T-helper 2 cell treated with Interferon-gamma antibody and Interleukin-4, amounts not matched to agents 100 ng/mL and 5 ng/mL, for 36 hours (primary cell): ENCODE measurements around the gene CIDEC. TPM values are rescaled to one million over a fixed set of nuclear protein-coding genes. Genes with fewer than 3 reads are reported as not detected.
"Not testable (repeated sequence)": the region's sequence is repeated elsewhere in the genome, so short reads cannot be mapped to it uniquely, and the experiment has no call there.

ENCODE experiments used
- intact Hi-C: fragments of 100-400 bp; cut with micrococcal nuclease; formaldehyde crosslinking; loops from one replicate; pipeline ENCODE4 v1.15.1; 2023
- total RNA-seq: library from RNA; stranded (reverse); gene quantifications from 2 replicates; pipeline ENCODE4 v1.2.3, GENCODE V29; 2022

Gene CIDEC
- total RNA-seq, 1 donor from 2014 or later, result not detected

DNA sequence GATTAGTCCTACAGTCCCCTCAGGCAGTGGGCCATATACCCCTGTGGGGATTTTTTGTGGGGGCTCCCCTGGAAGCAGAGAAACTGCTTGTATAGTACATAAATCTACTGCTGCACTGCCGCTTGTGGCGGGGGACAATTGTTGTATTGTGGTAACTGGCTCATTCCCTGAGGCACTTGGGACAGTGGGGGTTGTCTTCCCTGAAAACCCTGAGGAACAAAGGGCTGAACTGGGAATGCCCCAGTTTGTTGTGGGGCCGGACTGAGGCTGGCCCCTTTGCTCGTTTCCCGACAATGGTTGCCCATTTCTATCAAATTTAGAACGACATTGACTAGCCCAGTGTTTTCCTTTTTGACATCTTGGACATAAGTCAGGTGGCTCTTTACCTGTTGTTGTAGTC lies 28.7 kb downstream of the CIDEC start:
- intact Hi-C loops, result not testable (repeated sequence)

DNA sequence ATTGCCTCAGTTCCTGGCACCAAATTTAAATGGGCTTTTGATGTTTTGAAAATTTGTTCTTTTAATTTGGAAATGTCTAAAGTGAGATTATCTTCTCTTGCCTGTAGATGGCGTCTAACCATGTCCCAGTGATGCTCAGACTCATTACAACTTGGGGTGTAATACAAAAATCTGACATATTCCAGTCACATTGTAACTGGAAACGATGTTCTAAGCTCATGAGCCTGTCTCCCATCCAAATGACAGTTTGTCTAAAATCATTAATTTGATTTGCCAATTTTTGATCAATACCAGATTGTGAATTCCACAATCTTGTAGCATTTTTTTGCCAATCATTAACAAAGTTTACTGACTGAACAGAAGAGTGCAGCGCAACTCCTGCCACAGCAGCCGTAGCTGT lies 31.2 kb downstream of the CIDEC start:
- intact Hi-C loops, result loop anchor here (10.0 kb wide), 1 partner anchor 266 kb away; the partner anchor contains the start of gene BRK1

DNA sequence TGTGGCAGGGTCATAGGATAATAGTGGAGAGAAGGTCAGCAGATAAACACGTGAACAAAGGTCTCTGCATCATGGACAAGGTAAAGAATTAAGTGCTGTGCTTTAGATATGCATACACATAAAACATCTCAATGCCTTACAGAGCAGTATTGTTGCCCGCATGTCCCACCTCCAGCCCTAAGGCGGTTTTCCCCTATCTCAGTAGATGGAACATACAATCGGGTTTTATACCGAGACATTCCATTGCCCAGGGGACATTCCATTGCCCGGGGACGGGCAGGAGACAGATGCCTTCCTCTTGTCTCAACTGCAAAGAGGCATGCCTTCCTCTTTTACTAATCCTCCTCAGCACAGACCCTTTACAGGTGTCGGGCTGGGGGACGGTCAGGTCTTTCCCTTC lies 32.2 kb downstream of the CIDEC start:
- intact Hi-C loops, result loop anchor here (10.0 kb wide), 1 partner anchor 267 kb away; the partner anchor contains the start of gene BRK1

DNA sequence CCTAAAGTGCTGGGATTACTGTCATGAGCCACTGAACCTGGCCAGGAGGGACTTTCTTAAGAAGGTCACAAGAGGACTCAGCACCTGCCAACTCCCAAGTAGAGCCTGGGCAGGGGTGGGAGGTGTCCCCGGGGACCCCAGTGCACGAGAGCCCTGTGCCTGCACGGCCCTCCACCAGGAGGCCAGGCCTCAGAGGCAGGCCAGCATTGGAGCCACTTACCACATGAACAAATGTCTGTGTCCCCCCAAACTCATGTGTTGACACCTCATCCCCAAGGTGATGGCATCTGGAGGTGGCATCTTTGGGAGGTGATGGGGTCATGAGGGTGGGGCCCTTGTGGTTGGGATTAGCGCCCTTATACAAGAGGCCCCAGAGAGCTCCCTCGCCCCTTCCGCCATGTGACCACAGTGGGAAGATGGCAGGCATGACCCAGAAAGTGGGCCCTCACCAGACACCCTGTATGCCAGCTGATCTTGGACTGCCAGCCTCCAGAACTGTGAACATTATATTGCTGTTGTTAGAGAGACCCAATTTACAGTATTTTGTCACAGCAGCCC lies 33.0 kb downstream of the CIDEC start:
- intact Hi-C loops, result loop anchor here (10.0 kb wide), 1 partner anchor 268 kb away; the partner anchor contains the start of gene BRK1

DNA sequence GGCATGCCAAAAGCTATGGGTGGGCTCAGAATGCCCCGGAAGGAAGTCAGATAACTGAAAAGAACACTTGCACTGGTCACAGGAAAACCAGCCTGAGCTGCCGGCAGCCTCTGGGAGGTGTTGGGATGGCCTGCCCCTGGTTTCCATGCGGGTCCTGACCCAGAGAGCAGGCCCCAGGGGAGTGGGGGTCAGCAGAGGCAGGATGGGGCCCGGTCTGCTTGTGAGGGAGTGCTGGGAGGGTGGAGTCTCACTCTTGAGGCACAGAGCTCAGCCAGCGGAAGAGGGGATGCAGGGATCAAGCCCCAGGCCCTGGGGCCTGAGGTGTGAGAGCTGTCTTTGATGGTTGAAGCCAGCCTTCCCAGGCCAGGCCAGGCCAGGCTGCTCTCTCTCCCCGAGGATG lies 33.8 kb downstream of the CIDEC start:
- intact Hi-C loops, result loop anchor here (10.0 kb wide), 1 partner anchor 269 kb away; the partner anchor contains the start of gene BRK1

DNA sequence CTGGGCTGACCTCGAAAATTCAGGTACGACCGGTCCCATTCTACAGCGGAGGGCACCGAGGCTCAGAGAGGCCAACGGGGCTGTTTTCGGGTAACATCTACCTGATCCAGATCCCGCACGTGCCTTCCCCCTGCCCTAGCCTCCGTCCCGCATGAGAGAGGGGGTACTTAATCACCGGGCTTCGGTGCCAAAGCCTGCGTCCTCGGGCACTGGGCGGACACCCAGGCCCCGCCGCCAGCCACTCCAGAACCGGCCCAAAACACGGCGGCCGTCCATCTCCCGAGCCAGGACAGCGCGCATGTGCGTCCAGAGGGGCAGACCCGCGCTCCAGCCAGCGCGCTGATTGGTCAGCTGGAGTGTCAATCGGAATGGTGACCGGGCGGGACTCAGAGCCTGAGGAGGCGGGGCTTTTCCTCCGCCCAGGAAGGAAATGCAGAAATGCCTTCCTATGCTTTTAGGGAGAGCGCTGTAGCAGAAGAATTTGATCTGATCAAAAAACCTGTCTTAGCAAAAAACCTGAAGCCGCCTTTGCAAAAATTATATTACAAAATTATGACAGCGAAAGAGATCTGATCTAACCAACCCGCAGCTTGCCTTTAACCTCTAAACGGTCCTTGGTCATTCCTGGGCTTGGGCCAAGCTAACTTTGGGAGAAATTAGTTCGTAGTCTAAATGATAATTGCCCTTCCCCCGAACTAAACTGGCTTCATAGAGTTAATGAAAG lies 36.2 kb downstream of the CIDEC start, which contains the start of gene RPUSD3:
Gene RPUSD3 (minus strand): TSS at position 294 of the 724 bp plus-strand sequence. CDS start 18 bp downstream, at position 276.
- intact Hi-C loops, result loop anchor here (1.0 to 10.0 kb wide), 10 partner anchors 46 to 478 kb away; partner anchors contain the start of genes BRK1, BRPF1, CRELD1 and EMC3

DNA sequence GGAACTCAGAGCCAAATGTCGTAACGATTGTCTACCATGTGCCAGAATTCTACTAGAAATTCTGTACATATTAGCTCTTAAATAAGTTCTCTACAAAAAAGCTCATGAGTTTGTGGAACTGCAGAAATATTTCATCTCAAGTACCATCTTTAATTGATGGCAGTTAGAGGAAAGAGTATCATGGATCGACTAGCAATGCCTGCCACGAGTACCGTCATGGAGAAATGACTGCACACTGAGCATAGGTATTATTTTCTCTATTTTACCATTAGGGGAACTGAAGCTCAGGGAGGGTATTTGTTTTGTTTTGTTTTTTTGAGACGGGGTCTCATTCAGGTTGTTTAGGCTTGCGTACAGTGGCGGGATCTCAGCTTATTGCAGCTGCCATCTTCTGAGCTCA lies 39.0 kb downstream of the CIDEC start:
- intact Hi-C loops, result loop anchor here (5.0 to 10.0 kb wide), 4 partner anchors 109 to 481 kb away; partner anchors contain the start of genes BRK1, BRPF1, FANCD2 and SEC13

DNA sequence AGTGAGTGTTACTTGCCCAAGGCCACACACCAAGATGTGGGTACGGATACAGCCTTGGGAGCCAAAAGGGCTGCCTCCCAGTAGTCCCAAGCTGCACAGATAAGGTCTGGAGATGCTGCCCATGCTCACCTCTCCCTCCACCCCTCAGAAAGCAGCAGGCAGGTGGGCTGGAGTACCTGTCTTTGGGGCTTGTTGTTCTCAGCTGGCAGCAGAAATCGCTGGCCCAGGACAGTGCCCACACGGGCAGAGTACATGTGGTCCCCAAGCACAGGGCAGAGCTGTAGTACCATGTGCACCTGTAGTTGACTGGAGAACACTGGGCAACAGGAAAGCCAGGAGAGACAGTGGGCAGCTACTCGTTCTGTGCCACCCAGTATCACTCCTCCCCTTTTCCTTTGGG lies 41.2 kb downstream of the CIDEC start:
- intact Hi-C loops, result no loop called here

DNA sequence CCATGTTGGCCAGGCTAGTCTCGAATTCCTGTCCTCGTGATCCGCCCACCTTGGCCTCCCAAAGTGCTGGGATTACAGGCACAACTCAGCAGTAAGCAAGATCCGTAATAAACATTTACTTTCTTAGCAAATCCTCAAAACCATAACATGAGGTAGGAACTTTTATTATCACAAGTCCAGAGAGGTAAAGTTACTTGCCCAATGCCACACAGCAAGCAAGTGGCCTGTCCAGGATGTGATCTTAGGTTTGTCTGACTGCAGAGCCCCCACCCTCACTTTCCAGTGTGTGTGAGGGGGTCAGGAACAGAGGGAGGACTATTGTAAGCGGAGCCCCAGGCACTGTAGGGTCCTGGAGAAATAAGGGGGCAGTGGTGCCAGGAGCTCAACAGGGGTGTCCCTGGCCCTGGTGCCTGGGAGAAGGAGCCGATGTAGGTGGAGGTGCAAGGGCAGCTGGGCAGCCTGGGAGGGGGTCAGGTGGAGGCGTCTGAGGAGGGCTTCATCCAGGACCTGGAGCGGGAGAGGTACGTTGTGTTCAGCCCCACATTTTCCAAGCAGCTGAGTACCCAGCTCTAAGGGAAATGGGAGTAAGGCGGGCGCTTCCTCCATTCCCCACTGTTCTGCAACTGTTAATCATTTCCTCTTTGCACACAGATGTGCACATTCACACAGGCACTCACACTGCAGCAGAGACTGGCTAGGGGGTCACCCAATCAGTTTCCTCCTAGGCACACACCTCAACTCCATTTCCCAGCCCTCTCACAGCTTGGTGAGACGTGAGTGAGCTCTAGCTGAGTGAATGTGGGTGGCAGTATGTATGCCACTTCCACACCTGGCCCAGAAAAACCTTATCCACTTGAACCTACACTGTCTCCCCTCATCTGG lies 42.1 kb downstream of the CIDEC start:
- intact Hi-C loops, result no loop called here

DNA sequence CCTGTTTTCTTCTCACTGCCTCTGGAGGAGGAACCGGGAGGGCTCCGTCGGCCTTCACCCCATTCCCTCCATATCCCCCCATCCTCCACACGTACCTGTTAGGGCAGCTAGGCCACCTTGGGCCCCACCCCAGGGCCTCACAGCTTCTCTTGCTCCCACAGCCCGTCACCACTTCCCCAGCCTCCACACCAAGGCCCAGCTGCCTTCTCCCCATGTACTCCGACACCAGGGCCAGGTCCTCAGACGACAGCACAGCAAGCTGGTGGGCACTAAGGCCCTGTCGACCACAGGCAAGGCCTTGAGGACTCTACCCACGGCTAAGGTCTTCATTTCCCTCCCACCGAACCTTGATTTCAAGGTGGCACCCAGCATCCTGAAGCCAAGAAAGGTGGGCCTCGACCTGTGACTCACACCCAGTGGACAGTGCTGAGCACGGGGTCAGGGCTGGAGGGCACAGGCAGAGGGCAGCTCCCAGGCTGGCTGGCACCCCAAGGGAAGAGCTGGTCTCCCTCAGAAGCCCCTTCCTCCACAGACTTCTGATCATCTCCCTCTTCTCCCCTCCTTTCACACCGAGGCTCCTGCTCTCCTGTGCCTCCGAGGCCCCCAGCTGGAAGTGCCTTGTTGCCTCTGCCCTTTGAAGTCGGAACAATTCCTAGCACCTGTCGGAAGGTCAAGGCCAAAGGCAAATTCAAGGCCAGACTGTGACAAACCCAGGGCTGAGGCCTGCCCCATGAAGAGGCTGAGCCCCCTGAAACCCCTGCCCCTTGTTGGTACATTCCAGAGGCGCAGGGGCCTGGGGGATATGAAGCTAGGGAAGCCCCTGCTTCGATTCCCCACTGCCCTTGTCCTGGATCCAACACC lies 45.3 kb downstream of the CIDEC start:
- intact Hi-C loops, result no loop called here

DNA sequence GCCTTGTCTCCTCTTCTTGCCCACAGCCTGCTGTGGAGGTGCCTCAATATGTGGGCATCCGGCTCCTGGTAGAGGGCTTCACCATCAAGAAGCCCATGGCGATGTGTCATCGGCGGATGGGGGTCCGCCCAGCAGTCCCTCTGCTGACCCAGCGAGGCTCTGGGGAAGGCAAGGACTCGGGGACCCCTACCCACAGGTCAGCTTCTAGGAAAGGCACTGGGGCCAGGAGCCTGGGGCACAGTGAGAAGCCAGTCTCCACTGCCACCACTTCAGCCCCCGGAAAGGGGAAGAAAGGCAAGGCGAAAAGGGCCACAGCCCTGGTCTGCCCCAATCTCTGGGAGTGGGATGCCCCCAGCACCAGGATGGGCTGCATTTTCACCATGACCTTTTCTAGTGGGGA lies 47.0 kb downstream of the CIDEC start:
- intact Hi-C loops, result no loop called here

DNA sequence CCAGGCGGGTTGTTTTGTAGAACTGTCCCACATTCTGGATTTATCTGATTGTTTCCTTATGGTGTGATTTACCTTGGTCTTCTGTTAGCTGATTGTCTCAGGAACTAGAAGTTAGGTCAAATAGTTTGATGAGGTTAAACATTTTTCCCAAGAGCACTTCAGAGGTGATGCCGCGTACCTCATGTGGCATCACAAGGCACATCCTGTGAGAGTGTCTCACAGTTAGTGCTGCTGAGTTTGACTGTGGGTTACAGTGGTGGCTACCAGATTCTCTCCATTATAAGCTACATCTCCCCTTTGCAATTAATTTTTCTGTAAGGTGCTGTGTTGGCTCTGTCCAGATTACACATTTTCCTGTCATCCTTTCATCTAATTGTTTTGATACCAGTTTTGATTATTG lies 48.8 kb downstream of the CIDEC start:
- intact Hi-C loops, result no loop called here

DNA sequence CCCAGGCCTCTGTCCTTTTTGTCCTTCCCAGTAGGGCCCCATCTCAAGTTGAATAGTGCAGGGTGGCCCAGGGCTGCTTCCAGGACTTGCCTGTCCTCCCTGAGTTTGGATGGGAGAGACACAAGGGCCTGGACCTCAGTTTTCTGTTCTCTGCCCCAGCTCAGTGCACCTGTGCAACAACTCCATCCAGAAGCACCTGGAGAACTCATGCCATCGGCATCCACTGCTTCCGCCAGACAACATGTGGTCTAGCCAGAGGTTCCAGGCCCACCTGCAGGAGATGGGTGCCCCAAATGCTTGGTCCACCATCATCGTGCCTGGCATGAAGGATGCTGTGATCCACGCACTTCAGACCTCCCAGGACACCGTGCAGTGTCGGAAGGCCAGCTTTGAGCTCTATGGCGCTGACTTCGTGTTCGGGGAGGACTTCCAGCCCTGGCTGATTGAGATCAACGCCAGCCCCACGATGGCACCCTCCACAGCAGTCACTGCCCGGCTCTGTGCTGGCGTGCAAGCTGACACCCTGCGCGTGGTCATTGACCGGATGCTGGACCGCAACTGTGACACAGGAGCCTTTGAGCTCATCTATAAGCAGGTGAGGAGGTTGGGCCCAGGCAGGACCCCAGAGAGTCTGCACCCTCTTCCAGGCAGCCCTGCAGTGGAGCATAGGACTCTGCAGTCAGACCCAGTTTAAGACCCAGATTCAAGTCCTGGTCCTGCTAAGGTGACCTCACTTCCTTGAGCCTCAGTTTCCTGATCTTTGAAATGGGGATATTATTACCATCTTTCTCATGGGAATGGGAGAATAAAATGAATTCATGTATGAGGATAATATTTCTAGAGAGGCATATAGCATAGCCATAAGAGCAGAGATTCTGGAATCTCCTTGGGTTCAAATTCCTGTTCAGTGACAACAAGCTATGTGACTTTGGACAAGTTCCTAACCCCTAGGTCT lies 51.0 kb downstream of the CIDEC start:
- intact Hi-C loops, result no loop called here

DNA sequence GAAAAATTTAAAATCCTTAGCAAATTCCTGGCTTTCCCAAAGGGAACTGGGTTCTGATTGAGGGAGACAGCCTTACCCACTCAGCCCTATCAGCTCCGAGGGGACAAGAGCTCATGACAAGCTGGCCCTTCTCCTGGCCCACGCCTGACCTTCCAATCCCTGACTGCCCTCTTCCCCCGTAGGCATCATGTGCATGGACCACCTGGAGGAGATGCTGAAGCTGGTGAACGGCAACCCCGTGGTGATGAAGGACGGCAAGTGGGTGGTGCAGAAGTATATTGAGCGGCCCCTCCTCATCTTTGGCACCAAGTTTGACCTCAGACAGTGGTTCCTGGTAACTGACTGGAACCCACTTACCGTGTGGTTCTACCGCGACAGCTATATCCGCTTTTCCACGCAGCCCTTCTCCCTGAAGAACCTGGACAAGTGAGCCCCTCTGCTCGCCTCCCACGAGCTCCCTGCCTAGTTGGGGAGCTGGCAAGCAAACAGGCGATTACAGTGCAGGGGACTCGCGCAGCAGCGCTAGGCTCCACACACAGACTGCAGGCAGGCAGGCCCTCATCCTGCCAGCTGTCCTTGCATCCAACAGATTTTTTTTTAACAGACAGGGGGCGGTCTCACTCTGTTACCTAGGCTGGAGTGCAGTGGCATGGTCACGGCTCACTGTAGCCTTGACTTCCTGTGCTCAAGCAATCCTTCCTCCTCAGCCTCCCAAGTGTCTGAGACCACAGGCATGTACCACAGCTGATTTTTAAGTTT lies 53.1 kb downstream of the CIDEC start:
- intact Hi-C loops, result no loop called here

DNA sequence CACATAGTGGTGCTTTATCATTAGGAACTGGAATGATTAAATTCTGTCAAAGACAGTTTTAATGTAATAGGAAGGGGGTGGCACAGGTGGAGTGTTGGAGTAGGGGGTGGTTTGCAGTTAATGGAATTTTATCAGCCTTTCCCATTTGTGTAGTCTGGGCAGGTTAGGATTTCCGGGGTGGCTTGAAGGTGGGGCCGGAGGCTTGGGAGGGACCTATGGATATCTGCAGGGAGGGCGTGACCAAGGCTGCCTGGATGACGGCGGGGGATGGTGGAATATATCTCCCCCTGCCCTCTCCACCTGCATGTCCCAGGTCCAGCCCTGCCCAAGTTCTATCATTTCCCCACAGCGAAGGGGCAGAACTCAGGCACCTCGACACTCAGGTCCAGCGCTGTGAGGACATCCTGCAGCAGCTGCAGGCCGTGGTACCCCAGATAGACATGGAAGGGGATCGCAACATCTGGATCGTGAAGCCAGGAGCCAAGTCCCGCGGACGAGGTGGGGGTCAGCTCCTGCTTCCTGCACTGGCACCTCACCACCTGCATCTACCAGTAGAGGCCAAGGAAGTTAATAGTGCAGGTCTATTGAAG lies 54.5 kb downstream of the CIDEC start:
- intact Hi-C loops, result no loop called here

DNA sequence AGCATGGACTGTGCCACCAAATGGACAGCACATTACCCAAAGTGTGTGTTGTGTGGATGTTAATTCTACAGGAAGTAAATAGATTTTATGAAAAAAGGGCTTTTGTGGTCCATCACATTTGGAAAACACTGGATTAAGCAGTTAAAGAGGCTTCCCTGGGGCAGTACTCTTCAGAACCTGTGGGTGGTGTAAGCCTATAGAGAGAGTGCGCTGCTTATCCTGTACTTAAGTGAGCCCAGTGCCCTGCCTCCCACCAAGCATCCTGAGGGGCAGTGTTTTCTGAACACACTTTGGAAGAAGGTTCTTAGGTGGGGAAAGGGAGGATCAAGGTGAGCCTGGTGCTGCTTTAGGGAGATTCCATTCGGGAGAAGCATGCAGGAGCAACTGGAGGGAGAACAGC lies 59.1 kb downstream of the CIDEC start:
- intact Hi-C loops, result no loop called here

DNA sequence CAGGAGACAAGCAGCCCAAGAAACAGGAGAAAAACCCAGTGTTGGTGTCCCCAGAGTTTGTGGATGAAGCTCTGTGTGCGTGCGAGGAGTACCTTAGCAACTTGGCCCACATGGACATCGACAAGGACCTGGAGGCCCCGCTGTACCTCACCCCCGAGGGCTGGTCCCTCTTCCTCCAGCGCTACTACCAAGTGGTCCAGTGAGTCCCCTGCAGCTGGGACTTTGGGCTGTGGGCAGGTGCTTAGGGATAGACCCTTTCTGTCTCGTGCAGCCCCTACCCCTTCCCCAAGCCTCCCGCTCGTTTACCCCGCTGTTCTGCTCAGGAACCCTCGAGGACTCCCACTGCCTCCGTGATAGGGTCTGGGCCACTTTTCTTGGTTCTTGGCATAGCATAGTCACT lies 59.5 kb downstream of the CIDEC start:
- intact Hi-C loops, result no loop called here

DNA sequence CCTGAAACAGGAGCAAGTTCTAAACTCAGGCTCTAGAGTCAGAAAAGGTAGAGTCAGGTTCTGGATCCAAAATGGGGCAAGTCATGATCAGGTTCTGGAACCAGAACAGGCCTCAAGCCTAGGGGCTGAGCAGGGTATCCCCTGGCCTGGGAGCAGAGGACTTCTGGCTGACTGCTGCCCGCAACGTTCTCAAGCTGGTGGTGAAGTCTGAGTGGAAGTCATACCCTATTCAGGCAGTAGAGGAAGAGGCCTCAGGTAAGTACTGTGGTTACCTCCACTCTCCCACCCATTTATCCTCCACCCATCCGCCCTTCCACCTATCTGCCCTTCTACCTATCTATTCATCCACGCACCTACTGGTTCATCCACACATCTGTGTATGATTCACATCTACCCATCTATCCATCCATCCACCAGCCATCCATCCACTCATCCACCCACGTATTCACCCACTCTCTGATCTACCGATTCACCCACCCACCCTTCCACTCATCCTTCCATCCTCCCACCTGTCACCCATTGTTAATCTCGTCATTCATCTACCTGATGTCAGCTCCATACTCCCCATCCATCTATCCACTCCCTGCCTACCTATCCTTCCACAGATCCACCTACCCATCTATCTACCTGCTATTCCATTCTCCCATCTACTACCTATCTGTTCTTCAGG lies 61.3 kb downstream of the CIDEC start:
- intact Hi-C loops, result no loop called here
